ENCODE results near the gene NRBP1. TPM values are rescaled to one million over a fixed set of nuclear protein-coding genes. Genes with fewer than 3 reads are reported as not detected.

The NRBP1 gene
- total RNA-seq, result 10 to 100 TPM; 65.0 to 71.2 TPM

DNA sequence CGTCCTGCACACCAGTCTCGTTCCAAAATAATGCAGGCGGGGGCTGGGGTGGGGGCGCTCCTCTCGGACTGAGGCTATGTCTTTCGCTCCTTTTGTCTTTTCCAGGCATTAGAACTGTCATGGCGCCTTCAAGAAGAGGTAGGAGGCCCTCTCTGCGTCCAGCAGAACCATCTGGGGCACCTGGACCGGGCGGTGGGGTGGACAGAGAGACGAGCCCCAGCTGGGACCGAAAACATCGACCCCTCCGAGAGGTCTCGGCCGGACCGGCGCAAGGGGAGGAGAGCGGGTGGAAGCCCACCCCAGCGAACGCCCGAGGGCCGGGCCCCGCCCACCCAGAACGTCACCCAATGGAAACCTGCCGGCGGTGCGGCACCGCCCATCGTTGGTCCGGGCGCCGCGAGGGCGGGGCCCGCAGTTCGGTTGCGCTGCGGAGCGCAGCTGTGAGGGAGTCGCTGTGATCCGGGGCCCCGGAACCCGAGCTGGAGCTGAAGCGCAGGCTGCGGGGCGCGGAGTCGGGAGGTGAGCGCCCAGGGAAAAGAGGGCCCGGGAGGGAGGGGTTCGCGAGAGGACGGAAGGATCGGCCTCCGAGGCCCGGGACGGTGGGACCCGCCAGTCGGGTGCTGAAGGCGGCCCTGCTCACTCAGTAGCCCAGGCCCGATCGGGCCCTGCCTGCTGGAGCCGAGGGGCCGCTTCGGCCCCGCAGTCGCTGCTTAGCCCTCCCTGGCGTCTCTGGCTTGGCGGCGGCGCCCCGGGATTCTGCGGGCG, at the start of gene NRBP1:
Gene NRBP1 (plus strand): TSS at position 419 of the 765 bp plus-strand sequence. CDS start 4,643 bp downstream, outside the sequence.
- ChIA-PET POLR2A (interaction anchor here (0.6 to 2.8 kb wide), 6 partner anchors 19 to 202 kb away, joined by 3 to 27 read pairs (median 4); partner anchors contain the start of gene PPM1G), CTCF (interaction anchor here (0.6 to 3.5 kb wide), 3 partner anchors 19 to 1015 kb away, joined by 3 to 16 read pairs (median 11); partner anchors contain the start of genes EIF2B4, PPM1G and SNX17)

DNA sequence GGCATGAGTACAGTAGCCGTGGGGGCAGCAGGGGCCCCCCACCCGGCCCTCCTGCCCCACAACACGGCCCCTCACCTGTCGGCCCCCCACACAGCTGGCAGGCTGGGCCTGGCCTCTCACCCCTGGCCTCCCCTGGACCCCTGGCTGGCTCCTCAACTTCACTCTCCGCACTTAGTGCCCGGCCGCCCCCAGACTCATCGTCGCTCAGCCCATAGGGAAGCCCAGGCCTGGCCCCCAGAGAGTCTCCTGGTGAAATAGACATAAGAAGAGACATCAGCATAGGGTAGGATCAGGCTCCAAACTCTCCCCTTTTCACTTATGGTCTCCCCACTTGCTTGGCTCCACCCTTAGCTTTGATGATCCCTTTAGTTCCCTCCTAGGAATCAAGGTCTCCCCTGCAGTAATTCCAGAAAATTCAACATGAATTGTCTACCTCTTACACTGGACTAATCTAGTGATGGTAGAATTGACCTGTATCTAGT, 49.6 kb upstream of the NRBP1 start:
- ChIA-PET POLR2A (interaction anchor here (0.7 to 2.4 kb wide), 3 partner anchors 7 to 303 kb away, joined by 3 to 20 read pairs (median 6); partner anchors contain the start of genes GTF3C2 and SNX17), CTCF (interaction anchor here (1.3 to 1.7 kb wide), 2 partner anchors 15 to 305 kb away, joined by 3 to 5 read pairs; no protein-coding TSS in a partner anchor)

DNA sequence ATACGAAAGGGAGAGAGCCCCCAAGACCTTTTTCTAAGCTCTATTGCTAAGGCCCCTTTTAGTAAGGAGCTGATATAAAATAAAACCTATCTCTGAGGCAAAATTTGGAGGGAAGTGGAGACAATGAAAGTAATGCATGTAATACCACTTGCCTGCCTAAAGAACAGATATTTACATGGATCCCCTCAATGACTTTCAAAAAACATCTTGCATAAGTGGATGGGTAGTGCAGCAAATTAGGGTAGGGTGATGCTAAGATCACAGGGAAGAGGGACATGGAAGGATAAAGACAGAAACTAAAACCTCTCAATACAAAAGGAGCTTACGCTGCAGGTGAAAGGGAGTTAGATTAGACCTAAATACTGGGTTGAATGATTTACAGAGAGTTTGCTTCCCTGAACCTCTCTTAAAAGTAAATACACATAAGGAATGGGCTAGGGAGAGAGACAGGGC, 49.0 kb upstream of the NRBP1 start:
- ChIA-PET POLR2A (interaction anchor here (0.6 to 2.4 kb wide), 6 partner anchors 8 to 51 kb away, joined by 3 to 20 read pairs (median 6); partner anchors contain the start of genes GTF3C2 and SNX17), CTCF (interaction anchor here (1.1 to 1.7 kb wide), 4 partner anchors 8 to 304 kb away, joined by 3 to 5 read pairs (median 4); no protein-coding TSS in a partner anchor)

DNA sequence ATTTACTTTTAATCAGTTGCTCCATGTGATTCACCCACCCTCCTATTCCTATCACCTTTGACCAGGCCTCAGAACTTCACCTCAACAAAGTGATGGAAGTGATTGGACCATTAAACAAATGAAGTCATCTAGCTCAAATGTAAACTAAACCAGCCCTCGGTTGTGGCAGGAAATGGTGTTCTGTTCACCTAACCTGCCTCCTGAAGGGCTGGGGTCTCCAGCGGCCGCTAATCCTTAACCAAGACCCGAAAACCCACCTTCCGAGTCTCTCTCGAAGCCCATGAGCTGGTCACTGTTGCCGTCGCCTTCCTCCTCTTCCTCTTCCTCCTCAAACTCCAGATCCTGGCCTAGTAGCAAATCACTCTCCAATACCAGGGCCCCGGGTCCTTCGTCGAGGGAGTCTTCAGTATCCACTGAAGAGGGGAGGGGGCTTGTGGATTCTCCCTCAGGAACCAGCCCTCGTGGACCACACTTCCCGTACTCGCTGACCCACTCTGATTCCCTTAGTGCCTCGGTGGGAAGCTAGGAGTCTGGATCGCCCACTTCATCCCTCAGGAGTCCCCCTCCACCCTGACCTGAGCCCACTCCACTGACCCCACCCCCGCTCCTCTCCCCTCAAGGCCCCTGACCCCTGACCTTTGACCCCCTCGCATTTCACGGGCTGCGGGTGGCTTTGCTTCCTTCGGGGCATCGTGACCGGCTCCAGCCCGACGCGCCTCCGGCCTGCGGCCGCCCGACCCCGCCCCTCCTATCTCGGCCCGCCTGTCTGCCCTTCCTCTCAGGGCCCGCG, 48.4 kb upstream of the NRBP1 start:
- ChIA-PET CTCF (interaction anchor here (1.1 to 1.7 kb wide), 4 partner anchors 9 to 303 kb away, joined by 3 to 5 read pairs (median 4); no protein-coding TSS in a partner anchor), POLR2A (interaction anchor here (0.6 to 2.4 kb wide), 7 partner anchors 9 to 51 kb away, joined by 3 to 20 read pairs (median 6); partner anchors contain the start of genes GTF3C2, PPM1G and SNX17)

DNA sequence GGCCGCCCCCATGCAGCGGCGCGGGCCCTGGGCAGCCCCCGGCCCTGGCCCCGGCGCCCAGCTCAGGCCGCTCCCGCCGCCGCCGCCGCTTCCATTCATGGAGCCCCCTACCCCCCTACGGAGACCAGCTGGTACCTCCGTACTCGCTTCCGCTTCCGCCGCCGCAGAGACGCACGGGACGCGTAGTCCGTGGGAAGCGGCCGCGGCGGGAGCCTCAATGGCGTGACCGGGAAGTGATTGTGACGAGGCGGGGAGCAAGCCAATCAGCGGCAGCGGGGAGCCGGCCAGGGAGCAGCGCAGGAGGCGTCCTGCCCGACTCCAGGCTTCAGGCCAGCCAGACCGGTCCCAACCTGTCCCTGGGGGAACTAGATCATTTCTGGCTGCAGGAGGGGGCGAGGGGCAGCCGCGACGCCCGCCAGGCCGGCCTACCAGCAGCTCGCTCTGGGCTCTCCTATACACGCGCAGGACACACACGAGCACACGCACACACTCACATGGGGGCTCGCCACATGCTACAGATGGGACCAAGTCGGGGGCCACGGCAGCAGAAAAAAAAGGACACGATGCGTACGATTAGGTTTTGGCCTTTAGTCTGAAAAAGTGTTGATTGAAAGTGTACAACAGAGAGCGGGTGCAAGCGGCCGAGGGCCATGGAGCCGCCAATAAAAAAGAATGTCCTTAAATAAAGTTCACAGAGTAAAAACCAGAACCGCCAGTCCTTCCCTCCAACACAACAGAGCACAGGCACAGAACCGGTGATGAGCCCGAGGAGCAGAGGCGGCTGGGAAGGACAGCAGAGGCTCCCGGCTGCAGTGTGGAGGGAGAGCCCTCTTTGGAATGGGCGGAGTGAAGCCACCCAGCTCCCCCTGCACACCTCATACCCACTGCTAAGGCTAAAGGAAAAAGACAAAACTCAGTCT, 47.5 kb upstream of the NRBP1 start, which contains the start of gene ZNF513:
Gene ZNF513 (minus strand): TSS at position 109 of the 920 bp plus-strand sequence. CDS start 208 bp downstream, outside the sequence.
- CTCF ChIA-PET, result interaction anchor here (0.9 to 1.7 kb wide), 4 partner anchors 10 to 302 kb away, joined by 3 to 5 read pairs (median 3); no protein-coding TSS in a partner anchor
- POLR2A ChIA-PET, result interaction anchor here (1.0 to 2.4 kb wide), 4 partner anchors 9 to 50 kb away, joined by 6 to 20 read pairs (median 9); partner anchors contain the start of genes PPM1G and SNX17

DNA sequence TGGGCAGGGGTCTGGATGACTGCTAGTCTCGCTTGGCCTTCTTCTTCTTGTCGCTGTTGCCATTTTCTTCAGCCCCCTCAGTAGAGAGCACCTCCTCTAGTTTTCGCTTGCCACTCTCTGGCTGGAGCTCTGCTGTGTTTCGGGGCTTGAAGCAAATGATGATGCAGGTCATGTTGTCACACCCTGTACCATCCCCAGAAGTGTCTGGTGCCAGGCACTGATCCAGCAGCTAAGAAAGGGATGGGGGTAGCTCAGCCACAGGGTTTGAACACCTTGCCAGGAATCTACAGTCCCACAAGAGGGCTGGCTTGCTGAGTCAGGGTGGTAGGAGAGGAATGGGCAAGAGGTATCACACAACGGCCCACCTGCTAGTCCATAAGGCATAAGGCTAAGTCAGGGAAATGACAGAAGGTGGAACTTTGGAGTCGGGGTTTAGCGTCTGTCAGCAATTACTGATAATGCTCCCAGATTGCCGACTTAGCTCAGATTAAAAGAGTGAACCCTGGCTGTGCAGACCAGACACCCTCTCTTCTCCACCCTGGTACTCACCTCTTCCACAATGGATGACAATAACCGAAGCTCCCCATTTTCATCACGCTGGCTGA, 46.8 kb upstream of the NRBP1 start:
- CTCF ChIA-PET, result interaction anchor here (0.9 kb wide), 1 partner anchor 15 kb away, joined by 3 read pairs; no protein-coding TSS in a partner anchor

DNA sequence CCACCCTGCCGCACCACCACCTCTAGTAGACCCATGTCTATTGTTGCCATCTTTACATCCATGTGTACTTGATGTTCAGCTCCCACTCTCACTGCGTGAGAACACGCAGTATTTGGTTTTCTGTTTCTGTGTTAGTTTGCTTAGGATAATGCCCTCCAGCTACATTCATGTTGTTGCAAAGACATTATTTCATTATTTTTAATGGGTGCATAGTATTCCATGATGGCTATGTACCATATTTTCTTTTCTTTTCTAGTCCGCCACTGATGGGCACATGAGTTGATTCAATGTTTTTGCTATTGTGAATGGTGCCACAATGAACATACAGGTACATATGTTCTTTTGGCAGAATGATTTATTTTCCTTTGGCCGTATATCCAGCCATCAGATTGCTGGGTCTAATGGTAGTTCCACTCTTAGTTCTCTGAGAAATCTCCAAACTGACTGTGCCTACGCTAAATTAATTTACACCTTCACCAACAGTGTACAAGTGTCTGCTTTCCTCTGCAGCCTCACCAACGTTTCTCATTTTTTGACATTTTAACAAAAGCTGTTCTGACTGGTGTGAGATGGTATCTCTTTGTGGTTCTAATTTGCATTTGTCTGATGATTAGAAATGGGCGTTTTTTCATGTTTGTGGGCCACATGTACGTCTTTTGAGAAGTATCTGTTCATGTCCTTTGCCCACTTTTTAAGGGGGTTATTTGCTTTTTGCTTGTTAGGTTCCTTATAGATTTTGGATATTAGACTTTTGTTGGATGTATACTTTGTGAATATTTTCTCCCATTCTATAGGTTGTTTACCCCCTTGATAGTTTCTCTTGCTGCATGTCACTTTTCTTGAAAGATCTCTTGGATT, 37.4 kb upstream of the NRBP1 start:
- ChIA-PET CTCF (interaction anchor here (1.5 kb wide), 1 partner anchor 18 kb away, joined by 3 read pairs; the partner anchor contains the start of gene PPM1G), POLR2A (interaction anchor here (1.2 kb wide), 1 partner anchor 18 kb away, joined by 4 read pairs; the partner anchor contains the start of gene PPM1G)

More for the DNA sequence above, 46.8 kb upstream of the NRBP1 start:
- POLR2A ChIA-PET, result no interaction called here

DNA sequence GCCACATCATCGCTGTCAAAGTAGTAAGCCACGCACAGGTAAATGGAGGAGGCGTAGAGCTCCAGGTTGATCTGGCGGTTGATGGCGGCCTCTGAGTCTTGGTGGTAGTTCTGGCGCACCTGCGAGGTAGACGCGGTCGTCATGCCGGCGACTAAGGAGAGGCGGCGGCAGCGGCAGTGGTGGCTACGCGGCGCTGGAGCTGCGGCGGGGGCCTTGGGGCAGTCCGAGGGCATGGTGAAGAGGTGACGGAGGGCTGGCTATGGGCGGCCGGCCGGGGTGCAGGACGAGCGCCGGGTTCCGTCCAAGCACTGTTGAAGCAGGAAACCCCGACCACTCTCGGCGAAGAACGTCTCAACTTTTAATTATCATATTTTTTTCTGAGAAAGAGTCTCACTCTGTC, 35.2 kb upstream of the NRBP1 start:
- CTCF ChIA-PET, result interaction anchor here (1.2 kb wide), 1 partner anchor 13 kb away, joined by 3 read pairs; the partner anchor contains the start of gene ZNF513
- POLR2A ChIA-PET, result no interaction called here

DNA sequence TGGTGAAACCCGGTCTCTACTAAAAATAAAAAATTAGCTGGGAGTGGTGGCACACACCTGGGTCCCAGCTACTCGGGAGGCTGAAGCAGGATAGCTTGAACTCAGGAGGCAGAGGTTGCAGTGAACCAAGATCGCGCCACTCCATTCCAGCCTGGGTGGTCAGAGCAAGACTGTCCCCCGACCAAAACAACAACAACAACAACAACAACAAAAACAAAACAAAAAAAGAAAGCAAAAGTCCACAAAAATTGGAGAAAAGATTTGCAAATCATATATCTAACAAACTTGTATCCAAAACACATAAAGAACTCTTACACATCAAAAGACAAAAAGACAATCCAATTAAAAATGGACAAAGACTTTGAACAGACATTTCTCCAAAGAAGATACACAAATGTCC, 29.5 kb upstream of the NRBP1 start:
- POLR2A ChIA-PET, result no interaction called here
- CTCF ChIA-PET, result interaction anchor here (1.6 kb wide), 1 partner anchor 28 kb away, joined by 3 read pairs; the partner anchor contains the start of gene SNX17

DNA sequence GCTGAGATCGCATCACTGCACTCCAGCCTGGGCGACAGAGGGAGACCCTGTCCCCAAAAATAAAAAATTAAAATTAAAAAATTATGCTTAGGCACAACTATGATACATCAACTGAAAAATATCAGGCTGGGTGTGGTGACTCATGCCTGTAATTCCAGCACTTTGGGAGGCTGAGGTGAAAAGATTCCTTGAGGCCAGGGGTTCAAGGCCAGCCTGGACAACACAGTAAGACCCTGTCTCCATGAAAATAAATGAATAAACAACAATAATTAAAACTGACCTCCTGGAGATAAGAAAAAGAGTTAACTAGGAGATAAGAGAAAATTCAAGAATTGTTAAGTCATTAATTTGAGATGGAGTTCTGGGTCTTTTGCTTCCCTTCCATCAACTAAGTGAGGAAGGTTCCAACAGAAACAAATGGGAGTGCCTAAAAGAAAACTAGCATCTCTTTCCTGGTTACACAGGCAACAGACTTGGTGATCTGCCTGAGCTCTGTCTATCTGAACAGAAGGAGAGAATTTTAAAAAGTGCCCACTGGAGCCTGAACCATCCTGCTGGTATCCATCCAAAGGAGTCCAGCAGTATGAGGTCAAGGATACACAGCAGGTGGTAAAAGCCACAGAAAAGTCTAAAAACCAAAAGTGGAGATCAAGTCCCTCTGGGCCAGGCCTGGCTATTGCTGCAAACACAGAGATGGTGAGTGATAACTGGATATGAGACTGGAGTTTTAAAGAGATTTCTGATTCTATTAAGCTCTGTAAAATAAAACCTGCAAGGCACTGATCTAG, 27.9 kb upstream of the NRBP1 start:
- ChIA-PET CTCF (interaction anchor here (1.6 kb wide), 1 partner anchor 30 kb away, joined by 3 read pairs; the partner anchor contains the start of gene SNX17), POLR2A (no interaction called here)

DNA sequence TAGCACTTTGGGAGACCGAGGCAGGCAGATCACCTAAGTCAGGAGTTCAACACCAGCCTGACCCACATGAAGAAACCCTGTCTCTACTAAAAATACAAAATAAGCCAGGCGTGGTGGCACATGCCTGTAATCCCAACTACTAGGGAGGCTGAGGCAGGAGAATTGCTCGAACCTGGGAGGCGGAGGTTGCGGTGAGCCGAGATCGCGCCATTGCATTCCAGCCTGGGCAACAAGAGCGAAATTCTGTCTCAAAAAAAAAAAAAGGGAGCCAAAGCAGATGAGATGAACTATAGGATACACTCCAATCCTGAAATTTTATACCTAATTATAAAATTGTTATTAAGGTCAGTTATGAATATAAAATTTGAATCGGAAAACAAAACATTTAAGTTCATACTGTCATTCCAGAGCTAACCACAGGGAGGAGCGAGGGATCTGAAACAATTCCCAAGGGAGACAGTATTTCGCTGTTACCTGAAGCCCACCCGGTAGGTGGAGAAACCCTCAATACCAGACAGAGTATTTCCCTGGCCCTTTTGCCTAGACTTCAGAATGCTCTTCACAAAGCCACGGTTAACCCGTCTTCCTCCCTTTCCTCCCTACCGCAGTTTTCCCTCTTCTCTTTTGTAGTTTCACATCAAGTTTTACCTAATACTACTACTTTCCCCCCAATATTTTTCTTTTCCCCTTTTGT, 20.5 kb upstream of the NRBP1 start:
- ChIA-PET CTCF (interaction anchor here (0.6 to 1.5 kb wide), 3 partner anchors 11 to 185 kb away, joined by 3 read pairs; no protein-coding TSS in a partner anchor), POLR2A (interaction anchor here (0.6 kb wide), 1 partner anchor 276 kb away, joined by 3 read pairs; no protein-coding TSS in a partner anchor)

DNA sequence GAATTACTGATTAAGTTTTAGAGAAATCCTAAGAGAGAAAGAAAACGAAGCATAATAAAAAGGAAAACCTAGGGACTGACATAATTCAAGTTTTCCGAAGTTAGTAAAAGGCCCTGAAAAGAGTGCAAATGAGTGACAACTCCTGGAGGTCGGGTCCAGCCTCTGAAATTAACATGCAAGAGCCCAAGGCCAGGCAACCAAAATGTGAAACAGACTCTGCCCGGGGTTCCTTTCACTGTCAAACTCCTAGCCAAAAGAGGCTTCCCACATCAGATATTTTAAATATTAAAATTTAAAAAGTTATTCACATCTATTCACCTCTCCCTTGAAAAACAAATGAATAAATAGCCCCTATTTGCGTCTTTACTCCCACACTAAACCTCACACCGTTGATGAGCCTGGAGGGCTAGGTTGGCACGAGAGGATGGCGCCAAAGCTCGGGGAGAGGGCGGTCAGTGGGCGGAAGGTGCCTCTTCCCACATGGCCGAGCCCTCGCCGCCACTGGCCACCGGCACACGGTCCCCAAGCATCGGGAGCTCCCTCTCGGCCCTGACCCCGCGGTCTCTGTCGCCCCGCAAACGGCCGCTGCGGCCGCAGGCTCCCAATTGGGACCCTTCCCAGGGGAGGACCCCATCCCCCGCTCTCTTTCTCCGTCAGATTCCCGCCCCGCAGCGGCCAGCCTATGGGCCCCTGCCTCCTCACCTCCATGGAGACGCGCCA, 19.7 kb upstream of the NRBP1 start:
- CTCF ChIA-PET, result interaction anchor here (0.6 to 2.3 kb wide), 5 partner anchors 10 to 275 kb away, joined by 3 to 16 read pairs (median 3); partner anchors contain the start of gene NRBP1
- POLR2A ChIA-PET, result interaction anchor here (1.0 to 2.0 kb wide), 5 partner anchors 10 to 38 kb away, joined by 3 to 27 read pairs (median 6); partner anchors contain the start of genes NRBP1, SNX17 and ZNF513

DNA sequence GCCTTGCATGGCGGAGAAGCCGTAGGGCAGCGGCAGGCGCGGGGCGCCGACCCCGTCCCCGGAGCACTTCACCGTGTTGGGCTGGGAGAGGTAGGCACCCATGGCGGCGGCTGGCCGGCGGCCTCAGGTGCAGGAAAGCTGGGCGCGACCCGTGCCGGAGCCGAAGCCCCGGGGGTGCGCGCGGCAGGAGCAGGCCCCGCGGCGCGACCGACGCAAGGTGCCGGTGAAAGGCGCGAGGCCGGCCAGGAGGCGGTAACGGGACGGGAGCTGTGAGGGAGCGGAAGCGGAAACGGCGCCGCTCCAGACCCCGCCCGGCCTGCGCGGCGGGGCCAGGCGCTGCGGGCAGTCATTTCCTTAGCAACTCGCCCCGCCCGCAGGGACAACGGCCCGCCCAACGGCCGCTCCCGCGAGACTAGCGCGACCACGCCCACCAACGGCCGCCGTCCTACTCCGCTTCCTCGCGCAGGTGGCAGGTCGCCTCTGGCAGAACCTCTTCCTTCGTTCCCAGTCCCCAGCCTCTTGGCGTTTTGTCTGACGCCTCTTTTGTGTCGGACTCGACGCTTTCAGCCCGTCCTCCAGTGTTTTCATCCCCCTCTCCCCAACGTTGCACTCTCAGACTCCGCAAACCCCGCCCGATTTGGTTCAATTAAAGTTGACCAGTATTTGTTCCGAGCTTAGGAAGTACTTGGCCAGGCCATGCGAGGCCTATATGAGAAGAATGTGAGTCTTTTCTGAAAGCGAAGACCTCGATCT, 18.9 kb upstream of the NRBP1 start, which contains the start of gene PPM1G:
Gene PPM1G (minus strand): TSS at position 271 of the 753 bp plus-strand sequence. CDS start 169 bp downstream, at position 102.
- ChIA-PET POLR2A (interaction anchor here (0.6 to 2.0 kb wide), 9 partner anchors 10 to 272 kb away, joined by 3 to 27 read pairs (median 4); partner anchors contain the start of genes NRBP1, SNX17 and ZNF513), CTCF (interaction anchor here (1.2 to 2.3 kb wide), 6 partner anchors 19 to 274 kb away, joined by 3 to 16 read pairs (median 3); partner anchors contain the start of genes EIF2B4, NRBP1 and SNX17)

All from activated CD8-positive, alpha-beta memory T cell treated with anti-CD3 and anti-CD28 coated beads for 36 hours (primary cell).